HG03571 (cell line): ENCODE results near the gene CAMK2D.
"Not testable (repeated sequence)": the region's sequence is repeated elsewhere in the genome, so short reads cannot be mapped to it uniquely, and the experiment has no call there.

ENCODE experiments used
- ATAC-seq: cut with Tn5 transposase; IDR thresholded peaks from one replicate; pipeline ENCODE4 v1.9.1; 2021; ENCODE audit not compliant: unreplicated experiment

Gene CAMK2D

DNA sequence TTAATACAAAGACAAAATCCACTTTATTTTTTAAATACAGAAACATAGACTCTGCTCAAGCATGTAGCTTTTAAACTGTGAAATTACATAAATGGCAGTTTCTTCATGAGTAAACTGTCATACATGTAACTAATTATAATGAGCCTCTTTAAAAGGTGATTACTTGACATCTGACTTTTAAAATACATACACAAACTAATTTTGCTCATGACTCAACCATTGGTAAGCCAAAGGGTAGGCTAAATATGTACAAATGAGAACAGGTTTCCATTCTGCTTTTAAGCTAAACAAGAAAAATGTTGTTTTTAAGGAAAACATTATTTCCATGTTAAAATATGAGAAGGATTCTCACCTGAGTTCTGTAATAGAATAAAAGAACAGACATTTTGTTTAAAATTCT is 27.9 kb downstream of the CAMK2D start:
- ATAC-seq: no peak

DNA sequence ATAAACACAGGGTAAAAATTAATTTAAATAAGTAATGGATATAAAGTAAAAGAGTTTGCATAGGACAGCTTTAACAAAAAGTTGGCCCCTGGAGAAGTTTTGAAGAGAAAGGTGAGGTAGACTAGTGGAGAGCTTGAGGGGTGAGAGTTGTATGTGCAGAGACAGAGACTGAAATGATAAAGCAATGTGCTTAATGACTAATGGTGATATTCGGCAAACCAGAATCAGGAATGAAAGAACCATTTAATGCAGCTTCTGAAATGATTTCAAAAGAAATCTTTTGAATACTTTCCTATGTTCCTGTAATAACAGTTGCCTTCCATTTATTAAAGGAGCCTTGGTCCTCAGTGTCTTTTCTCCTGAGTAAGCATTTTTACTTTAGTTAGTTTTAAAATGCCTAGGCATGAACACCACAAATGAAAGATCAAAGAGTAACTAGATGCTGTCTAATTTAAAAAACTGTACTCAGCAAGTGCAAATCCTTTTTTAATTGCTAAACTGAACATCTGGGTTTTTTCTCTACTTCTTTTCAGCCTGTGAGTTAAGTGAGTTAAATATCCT is 28.5 kb downstream of the CAMK2D start:
- ATAC-seq: no peak

DNA sequence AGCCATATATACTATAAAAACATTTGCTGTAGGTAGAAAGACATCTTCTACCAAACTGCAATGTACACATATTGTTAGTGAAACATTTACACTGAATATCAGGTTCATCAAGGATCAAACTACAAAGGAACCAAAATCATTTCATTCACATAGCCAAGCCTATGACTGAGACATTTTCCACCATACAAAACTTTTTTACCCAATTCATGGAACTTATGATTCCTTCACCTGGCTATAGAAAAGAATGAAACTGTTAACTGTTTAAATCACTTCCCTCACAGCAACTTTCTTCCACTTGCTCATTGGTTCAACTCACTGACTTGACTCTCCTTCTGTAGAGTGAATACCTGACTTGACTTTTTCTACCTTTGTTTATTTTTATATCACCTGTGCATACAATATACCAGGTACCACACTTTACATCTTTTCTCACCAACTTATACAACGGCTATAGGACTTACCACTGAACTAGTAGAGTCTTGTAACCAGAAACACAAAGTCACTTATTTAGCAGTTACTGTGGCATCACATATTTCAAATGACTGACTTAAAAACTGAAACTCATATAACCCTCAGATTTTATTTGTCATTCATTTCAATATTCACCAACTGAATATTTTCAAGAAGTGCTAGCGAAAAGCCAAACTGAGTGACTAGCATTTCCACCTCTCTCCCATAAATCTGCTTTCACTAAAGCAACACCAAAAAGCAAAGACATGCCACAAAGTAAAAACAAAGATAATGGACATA is 30.9 kb downstream of the CAMK2D start:
- ATAC-seq: no peak

GRCh38 chr4:113727802-113728201 is 33.7 kb downstream of the CAMK2D start:
- ATAC-seq: no peak

DNA sequence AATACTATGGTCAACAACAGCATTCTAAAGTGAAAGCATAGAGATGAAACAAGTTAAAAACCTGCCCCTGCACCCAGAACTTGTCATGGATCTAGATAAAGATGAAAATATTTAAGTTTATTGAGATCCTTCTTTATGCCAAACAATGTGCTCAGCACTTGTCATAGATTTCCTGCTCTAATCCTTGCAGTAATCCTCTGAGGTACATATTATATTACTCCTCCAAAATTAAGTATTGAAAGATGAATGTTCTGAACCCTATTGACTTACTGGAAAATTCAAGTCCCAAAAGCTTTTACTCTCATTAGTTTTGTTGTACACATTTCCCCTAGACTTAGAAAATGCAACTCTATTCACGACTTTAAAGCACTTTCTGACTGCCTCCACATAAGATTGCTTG is 35.6 kb downstream of the CAMK2D start:
- ATAC-seq: no peak

DNA sequence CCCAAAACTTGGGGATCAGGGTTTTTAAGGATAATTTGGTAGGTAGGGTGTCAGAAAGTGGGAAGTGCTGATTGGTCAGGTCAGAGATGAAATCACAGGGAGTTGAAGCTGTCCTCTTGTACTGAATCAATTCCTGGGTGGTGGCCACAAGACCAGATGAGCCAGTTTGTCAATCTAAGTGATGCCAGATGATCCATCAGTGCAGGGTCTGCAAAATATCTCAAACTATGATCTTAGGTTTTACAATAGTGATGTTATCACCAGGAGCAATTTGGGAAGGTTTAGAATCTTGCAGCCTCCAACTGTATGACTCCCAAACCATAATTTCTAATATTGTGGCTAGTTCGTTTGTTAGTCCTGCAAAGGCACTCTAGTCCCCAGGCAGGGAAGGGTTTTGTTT is 43.3 kb downstream of the CAMK2D start:
- ATAC-seq: no peak

DNA sequence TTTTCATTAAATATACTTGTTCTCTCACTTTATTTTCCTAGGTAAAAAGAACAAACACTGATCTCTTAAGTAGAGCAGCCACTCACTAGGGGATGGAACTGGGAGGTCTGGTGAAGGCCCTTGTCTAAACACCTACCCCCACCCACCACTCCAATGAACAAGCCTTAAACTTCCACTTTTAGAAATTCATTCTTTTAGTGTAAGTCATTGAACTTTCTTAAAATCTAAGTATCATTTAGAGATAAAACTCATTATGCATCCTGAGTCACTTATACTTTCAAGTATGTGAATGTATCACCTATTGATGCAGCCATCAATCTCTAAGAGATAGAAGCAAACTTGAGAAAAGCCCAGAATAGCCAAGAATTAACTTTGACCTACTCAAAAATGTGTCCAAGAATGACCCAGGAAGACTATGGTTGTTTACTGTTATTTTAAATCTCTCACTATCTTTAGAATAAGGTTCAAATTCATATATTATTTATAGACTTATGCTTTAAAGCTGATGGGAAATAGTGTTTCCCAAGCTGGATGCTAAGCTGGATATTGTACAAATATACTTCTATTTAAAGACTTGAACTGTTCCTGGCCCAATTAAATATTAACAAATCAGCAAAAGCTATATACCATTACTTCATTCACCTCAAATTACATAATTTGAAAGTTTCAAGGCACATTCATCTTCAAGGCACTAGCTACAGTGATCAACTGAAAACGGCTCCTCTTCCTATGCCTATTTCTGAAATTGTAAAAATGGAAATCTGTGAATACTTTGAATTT is 49.5 kb downstream of the CAMK2D start:
- ATAC-seq: no peak

GRCh38 chr4:113708250-113708649 is 53.3 kb downstream of the CAMK2D start:
- ATAC-seq: peak; percentile 70

DNA sequence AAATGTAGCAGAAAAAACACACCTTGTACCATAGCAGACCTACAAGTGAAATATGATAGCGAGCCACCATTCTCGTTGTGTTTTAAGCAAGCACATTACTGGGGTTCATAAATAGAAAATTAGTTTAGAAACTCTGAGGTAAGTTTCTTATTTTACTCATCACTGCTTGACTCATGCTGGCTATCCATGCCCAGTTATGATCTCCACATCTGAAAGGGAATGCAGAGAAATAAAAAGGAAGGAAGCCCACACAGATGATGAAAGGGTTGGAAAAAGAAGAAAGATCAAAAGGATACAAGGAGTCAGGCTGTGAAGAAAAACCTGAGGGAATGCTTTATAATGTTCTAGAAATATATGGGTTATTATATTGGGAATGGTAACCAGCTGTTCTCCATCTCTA is 54.5 kb downstream of the CAMK2D start:
- ATAC-seq: no peak

DNA sequence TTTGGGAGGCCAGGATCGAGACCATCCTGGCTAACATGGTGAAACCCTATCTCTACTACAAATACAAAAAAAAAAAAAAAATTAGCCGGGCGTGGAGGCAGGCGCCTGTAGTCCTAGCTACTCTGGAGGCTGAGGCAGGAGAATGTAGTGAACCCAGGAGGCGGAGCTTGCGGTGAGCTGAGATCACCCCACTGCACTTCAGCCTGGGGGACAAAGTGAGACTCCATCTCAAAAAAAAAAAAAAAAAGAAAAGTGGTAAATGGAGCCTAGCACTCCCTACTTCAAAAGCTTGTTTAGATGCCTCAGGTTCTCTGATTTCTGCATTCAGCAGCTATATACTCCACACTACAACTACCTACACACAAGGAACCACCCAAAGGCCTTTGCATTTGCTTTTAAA is 56.4 kb downstream of the CAMK2D start:
- not testable (repeated sequence) for ATAC-seq

DNA sequence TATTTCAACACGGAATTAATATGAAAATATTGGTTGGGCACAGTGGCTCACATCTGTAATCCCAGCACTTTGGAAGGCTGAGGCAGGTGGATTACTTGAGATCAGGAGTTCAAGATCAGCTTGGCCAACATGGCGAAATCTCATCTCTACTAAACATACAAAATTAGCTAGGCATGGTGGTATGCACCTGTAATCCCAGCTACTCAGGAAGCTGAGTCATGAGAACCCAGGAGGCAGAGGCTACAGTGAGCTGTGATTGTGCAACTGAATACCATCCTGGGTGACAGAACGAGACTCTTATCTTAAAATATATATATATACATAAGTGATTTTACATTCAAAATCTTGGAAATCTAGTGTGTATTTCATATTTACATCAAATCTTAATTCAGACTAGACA is 58.9 kb downstream of the CAMK2D start:
- ATAC-seq: not testable (repeated sequence)

DNA sequence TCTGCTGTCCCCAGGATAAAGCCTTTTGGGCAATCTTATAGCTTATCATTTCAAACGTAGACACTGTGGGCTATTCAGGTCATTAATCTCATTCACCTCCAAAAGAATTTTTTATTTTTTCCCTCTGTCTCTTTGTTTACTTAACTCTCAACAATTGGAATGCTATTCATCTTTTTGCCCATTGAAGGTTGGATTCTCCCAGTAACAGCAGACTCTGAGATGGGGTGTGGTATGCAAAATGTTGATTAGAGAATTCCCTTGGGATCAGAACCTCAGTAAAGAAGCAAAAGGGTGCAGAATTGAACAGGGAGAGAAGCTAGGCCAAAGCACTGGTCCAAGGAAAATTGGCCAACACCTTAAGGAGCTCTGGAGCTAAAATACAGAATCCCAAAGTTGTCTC is 60.4 kb downstream of the CAMK2D start:
- no peak for ATAC-seq

DNA sequence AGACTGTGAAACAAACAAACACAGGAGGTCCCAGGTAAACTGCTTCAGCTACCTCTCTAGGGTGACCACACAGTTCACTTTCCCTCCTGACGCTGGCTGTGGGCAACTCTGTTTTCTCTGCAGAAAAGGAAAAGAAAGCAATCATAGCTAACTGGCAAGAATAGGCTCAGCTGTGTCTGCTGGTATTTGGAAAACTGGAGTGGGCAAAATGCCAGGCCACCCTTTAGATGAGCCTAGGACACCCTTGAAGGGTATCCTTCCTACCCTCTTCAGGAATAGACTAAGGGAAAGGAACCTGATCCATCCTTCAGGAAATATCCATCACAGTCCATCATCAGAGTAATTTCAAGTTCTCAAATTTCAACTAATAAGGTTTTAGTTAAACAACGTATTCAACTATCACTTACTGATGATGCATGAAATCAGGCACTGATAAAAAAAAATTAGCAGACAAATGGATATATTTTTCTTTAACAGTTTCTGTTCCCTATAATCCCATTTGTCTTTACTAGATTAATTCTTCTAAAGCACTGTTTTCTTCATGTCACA is 60.9 kb downstream of the CAMK2D start:
- no peak for ATAC-seq

DNA sequence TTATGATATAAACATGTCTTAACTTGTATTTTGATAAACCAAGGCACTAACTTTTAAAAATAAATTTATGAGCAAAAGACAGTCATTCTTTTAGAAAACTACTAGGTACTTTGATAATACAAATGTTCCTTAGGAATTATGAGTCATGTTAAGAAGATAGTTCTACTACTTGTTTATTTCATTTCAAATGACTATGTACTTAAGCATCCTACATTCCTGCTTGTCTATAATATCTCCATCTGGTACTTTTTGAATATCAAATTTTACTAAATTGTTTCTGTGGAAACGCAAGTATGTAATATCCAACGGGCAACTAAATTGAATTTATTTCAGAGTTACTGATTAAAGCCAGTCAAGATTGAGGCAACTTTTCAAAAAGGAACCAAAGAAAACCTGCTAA is 61.8 kb downstream of the CAMK2D start:
- no peak for ATAC-seq

- no peak for ATAC-seq
Measured at GRCh38 chr4:113697429-113697828, 64.1 kb downstream of the CAMK2D start.

GRCh38 chr4:113695328-113696169 is 66.0 kb downstream of the CAMK2D start:
- ATAC-seq: no peak

- no peak for ATAC-seq
Measured at GRCh38 chr4:113694008-113694407, 67.5 kb downstream of the CAMK2D start.

GRCh38 chr4:113692809-113693411 is 68.6 kb downstream of the CAMK2D start:
- ATAC-seq: peak; percentile 76

DNA sequence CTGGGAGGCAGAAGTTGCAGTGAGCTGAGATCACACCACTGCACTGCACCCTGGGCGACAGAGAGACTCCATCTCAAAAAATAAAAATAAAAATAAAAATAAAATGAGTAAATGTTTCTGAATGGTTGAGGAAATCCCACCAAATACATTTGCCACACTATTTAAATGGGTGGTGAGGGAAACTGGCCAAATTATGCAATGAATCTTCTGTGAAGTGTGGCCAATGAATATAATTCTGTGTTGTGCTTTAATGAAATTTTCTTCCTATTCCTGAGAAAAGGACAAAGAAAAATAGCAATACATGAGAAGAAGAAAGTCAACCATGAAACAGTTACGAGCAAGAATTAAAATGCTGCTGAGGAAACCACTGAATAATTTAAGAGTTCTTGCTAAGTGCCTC is 69.9 kb downstream of the CAMK2D start:
- ATAC-seq: no peak

- ATAC-seq: no peak
Measured at GRCh38 chr4:113689394-113689793, 72.1 kb downstream of the CAMK2D start.
